Psoas muscle (tissue), 8 donors: ENCODE data around the gene SLC8B1. TPM values are rescaled to one million over a fixed set of nuclear protein-coding genes. Genes with fewer than 3 reads are reported as not detected.

ENCODE experiments used
- ATAC-seq, 4 donors: fragments of 200-7000 bp; cut with Tn5 transposase; one replicate each; pipeline ENCODE4 v1.9.1; 2020; ENCODE audit warnings: moderate library complexity in 3 of 4, mild to moderate bottlenecking in 2 of 4
- DNase-seq, 2 donors: peaks; one replicate each; pipeline ENCODE4 v3.0.0-alpha.2; 2020
- H3K27ac ChIP-seq: fragments of 200-600 bp; one replicate; pipeline ENCODE4 v1.8.0; 2022
- H3K27me3 ChIP-seq, 3 donors: fragments of 200-600 bp in 1 of 3; one replicate each; pipeline versions ENCODE4 v1.6.1 to v1.8.0; 2013 to 2022; ENCODE audit warnings: low read length in 2 of 3, mild to moderate bottlenecking in 2 of 3, moderate library complexity in 1 of 3; ENCODE audit not compliant: insufficient read depth in 3 of 3
- H3K36me3 ChIP-seq, 2 donors: fragments of 200-600 bp in 1 of 2; one replicate each; pipeline versions ENCODE4 v1.6.1 to v1.8.0; 2013 to 2022; ENCODE audit warnings: low read depth in 1 of 2, mild to moderate bottlenecking in 1 of 2, moderate library complexity in 1 of 2; ENCODE audit not compliant: insufficient read depth in 1 of 2
- H3K4me1 ChIP-seq: fragments of 200-600 bp; one replicate; pipeline ENCODE4 v1.8.0; 2022
- H3K4me3 ChIP-seq: fragments of 200-600 bp; one replicate; pipeline ENCODE4 v1.8.0; 2022; ENCODE audit warnings: mild to moderate bottlenecking
- H3K9me3 ChIP-seq: fragments of 200-600 bp; one replicate; pipeline ENCODE4 v1.8.0; 2022
- WGBS, 3 donors: extraction: QIAGEN DNeasy Blood & Tissue Kit; methylation state at CpG; one replicate each; pipeline versions ENCODE4 v1.1.6 to v1.1.7; 2013; 5-methylcytosine and 5-hydroxymethylcytosine counted together
- intact Hi-C, 2 donors: fragments of 100-400 bp; cut with DNase I; formaldehyde crosslinking; loops; one replicate each; pipeline versions ENCODE4 v1.11.0 to v1.14.2; 2022
- polyA plus RNA-seq, 3 donors: library from polyadenylated mRNA; stranded (reverse); fragments of 200-250 nt; gene quantifications; one replicate each; pipeline ENCODE4 v1.2.3, GENCODE V29; 2013
- total RNA-seq, 4 donors: library from RNA; stranded (reverse); fragmentation: NEBNext Ultra II Directional in 2 of 4; extraction: Animal tissue kit (Norgen Biotek cat#: 25700) in 2 of 4; gene quantifications; one replicate each; pipeline versions ENCODE4 v1.2.1 to v1.2.4, GENCODE V29; 2021 to 2023
- TF ChIP-seq, protein P1 (sequence below): fragments of 200-600 bp; IDR thresholded peaks from one replicate; pipeline ENCODE4 v1.8.0; 2022; ENCODE audit warnings: antibody characterized with exemption
- donor health status: healthy with polysubstance abuse.
- donor health status: DM: no; HTN: no; CAD: no; lungs with moderate emphysema.
- donor health status: Bipolar disorder and iron deficiency.
- donor health status: healthy.
- donor health status: DM: yes; HTN: yes; CAD: no.
- donor health status: DM: no; HTN: no; CAD: no.
- donor health status: DM: no; HTN: no; CAD: no.
- donor health status: DM: yes; HTN: yes; CAD: no.

The SLC8B1 gene
- total and polyA plus RNA-seq, 7 donors, result 5.7 to 10.3 (median 9.2) TPM

DNA sequence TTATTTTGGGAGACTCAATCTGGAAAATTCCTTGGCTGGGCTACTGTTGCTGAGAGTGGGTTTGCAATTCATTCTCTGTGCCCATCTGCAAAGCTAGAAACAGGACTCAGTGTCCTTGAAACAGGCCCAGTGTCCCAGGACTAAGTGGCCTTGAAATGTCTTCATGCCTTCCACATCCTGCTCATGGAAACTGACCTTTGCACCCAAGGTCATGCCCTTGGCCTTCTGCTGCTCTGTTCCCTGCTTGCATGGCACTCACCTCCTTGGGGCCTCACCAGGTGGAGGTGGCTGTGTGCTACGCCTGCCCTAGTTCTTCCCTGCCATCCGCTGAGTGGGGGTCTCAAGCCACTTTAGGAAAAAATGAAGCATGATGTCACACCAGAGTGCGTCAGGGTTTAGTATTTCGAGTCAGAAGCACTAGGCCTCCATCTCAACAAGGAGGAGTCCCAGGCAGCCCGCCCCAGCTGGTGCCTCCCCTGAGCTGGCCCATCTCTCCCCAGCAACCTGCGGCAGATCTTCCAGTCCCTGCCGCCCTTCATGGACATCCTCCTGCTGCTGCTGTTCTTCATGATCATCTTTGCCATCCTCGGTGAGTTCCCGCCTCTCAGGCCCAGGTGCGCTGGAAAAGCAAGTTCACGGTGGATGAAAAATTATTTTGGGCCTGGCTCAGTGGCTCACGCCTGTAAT, 65.5 kb downstream of the SLC8B1 start:
- H3K4me1 ChIP-seq, result peaks cover 25% of the 10 kb centered on the region
- H3K27me3 ChIP-seq, result no peaks in the 10 kb centered on the region
- peak in 1 of 2 donors; percentile 42 for DNase-seq
- H3K27ac ChIP-seq, result no peak overlapping the region
- no peaks in the 10 kb centered on the region for H3K9me3 ChIP-seq
- peaks cover 0 to 81% of the 10 kb centered on the region in 2 donors for H3K36me3 ChIP-seq
- TF ChIP-seq, protein P1, sequence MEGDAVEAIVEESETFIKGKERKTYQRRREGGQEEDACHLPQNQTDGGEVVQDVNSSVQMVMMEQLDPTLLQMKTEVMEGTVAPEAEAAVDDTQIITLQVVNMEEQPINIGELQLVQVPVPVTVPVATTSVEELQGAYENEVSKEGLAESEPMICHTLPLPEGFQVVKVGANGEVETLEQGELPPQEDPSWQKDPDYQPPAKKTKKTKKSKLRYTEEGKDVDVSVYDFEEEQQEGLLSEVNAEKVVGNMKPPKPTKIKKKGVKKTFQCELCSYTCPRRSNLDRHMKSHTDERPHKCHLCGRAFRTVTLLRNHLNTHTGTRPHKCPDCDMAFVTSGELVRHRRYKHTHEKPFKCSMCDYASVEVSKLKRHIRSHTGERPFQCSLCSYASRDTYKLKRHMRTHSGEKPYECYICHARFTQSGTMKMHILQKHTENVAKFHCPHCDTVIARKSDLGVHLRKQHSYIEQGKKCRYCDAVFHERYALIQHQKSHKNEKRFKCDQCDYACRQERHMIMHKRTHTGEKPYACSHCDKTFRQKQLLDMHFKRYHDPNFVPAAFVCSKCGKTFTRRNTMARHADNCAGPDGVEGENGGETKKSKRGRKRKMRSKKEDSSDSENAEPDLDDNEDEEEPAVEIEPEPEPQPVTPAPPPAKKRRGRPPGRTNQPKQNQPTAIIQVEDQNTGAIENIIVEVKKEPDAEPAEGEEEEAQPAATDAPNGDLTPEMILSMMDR, result no peak
- intact Hi-C loops, result no loop called here
- no peak overlapping the region for H3K4me3 ChIP-seq
- 91 to 95% (median 91%) methylated on average over 12 of the region's 12 CpGs for WGBS, 3 donors
- ATAC-seq, result no peak

DNA sequence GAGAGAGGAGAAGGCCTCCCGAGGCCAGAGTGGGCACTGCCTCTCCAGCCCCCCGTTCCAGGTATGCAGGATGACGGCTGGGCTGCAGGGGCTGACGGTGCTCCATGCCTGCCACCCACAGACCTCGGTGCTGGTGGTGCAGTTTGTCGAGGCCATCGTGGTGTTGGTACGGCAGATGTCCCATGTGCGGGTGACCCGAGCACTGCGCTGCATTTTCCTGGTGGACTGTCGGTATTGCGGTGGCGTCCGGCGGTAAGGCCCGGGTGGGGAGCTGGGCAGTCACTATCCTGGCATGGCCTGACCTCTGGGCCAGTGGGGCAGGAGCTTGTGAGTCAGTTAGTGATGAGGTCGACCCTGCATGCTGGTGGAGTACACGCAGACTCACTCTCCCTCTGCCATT, 66.3 kb downstream of the SLC8B1 start:
- Histone ChIP-seq H3K9me3 (no peaks in the 10 kb centered on the region), H3K27ac (no peak overlapping the region), H3K36me3 (peaks cover 0 to 73% of the 10 kb centered on the region in 2 donors), H3K4me1 (peaks cover 25% of the 10 kb centered on the region), H3K27me3 (no peaks in the 10 kb centered on the region), H3K4me3 (no peak overlapping the region)
- intact Hi-C loops, result no loop called here
- WGBS, 3 donors, result 90 to 93% (median 90%) methylated on average over 19 of the region's 19 CpGs
- ATAC-seq (no peak), DNase-seq (peak in 1 of 2 donors; percentile 27)
- TF ChIP-seq, protein P1, result no peak

DNA sequence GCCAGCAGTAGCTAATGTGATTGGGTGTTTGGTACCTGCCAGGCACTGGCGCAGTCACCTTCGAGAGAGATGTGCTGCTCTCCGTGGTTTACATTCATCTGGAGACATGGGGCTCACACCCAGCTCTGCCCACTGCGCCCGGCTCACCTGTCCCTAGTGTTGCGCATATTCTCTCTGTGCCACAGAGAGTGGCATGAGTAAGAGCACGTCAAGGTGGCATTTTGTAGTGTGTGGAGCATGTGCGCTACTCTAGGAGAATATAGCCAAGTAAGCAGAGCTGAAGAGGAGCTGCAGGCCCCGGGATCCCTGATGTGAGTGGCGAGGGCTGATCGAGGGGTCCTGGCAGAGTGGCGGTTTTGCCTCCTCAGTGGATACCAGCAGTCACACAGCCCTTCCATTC, 66.8 kb downstream of the SLC8B1 start:
- ATAC-seq, result no peak
- Histone ChIP-seq H3K27ac (no peak overlapping the region), H3K4me1 (peaks cover 27% of the 10 kb centered on the region), H3K27me3 (no peaks in the 10 kb centered on the region), H3K4me3 (no peak overlapping the region), H3K36me3 (peaks cover 0 to 69% of the 10 kb centered on the region in 2 donors), H3K9me3 (no peaks in the 10 kb centered on the region)
- TF ChIP-seq, protein P1, result no peak
- intact Hi-C loops, result no loop called here
- WGBS, 3 donors, result 93 to 96% (median 94%) methylated on average over 12 of the region's 12 CpGs
- no peak for DNase-seq

DNA sequence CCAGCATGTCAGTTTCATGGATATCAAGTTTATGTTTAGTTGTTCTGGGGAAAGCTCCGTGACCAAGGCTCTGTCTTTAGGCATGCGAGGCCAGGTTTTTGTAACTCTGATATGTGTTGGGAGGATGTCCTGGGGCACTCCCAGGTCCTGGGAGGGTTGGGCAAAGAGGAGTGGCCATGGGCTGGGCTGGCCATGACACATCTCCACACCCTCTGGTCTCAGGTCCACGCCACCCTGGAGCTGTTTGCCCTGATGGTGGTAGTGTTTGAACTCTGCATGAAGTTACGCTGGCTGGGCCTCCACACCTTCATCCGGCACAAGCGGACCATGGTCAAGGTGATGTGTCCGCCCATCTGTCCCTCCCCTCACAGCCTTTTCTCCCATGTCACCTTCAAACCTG, 67.3 kb downstream of the SLC8B1 start:
- DNase-seq, result no peak
- WGBS, 3 donors, result 84 to 95% (median 89%) methylated on average over 7 of the region's 7 CpGs
- Histone ChIP-seq H3K27ac (no peak overlapping the region), H3K4me3 (no peak overlapping the region), H3K9me3 (no peaks in the 10 kb centered on the region), H3K27me3 (no peaks in the 10 kb centered on the region), H3K36me3 (peaks cover 0 to 66% of the 10 kb centered on the region in 2 donors), H3K4me1 (peaks cover 24% of the 10 kb centered on the region)
- intact Hi-C loops, result no loop called here
- ATAC-seq, result no peak
- TF ChIP-seq, protein P1, result no peak
